GM12865 (cell line): Measurements from ENCODE around the gene UBA7.

ENCODE experiments used
- DNase-seq: peaks from one replicate; pipeline ENCODE4 v3.0.0; 2010; ENCODE audit warnings: low read depth
- H3K4me3 ChIP-seq: 2 replicates; pipeline ENCODE4 v1.5.1; 2011; ENCODE audit warnings: mild to moderate bottlenecking, low read depth, low read length, control low read depth
- CTCF ChIP-seq: IDR thresholded peaks from 2 replicates; pipeline ENCODE4 v1.5.1; 2011; ENCODE audit warnings: low read length, control low read depth, low read depth, inconsistent platforms; ENCODE audit not compliant: insufficient read depth; ENCODE audit errors: missing control alignments

UBA7 gene

GRCh38 chr3:49769286-49769915, 44.4 kb downstream of the UBA7 start:
- DNase-seq, result no peak
- no peak overlapping the region for H3K4me3 ChIP-seq
- TF ChIP-seq CTCF, result no peak

GRCh38 chr3:49763981-49764380, 49.8 kb downstream of the UBA7 start:
- no peak overlapping the region for H3K4me3 ChIP-seq
- no peak for TF ChIP-seq CTCF

DNA sequence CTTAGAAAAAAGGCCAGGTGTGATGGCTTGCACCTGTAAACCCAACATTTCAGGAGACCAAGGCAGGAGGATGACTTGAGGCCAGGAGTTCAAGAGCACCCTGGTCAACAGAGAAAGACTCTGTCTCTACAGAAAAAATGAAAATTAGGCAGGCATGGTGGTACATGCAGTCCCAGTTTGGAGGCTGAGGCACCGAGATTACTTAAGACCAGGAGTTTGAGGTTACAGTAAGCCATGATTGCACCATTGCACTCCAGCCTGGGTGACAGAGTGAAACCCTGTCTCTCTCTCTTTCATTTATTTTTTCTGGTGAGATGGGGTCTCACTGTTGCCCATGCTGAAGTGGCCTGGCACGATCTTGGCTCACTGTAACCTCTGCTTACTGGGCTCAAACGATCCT, 52.1 kb downstream of the UBA7 start:
- TF ChIP-seq CTCF, result no peak
- no peak overlapping the region for H3K4me3 ChIP-seq
- no peak for DNase-seq

More at GRCh38 chr3:49763981-49764380, 49.8 kb downstream of the UBA7 start:
- no peak for DNase-seq

- TF ChIP-seq CTCF, result no peak
- no peak overlapping the region for H3K4me3 ChIP-seq
- DNase-seq, result no peak
These were observed 54.5 kb downstream of the UBA7 start for GRCh38 chr3:49759226-49759625.

DNA sequence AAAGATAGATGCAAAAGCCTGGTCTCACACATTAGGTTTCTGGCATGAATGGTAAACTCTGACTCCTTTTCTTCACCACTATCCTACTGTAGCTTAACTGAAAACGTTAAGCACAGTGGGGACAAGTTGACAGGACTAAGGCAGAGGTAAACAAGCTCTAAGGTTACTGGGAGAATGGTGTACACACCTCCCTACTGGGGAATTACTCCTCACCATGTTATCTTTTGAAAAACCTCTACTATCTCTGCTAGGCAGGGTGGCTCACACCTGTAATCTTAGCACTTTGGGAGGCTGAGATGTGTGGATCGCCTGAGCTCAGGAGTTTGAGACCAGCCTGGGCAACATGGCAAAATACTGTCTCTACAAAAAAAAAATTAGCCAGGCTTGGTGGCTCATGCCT, 56.6 kb downstream of the UBA7 start:
- no peak overlapping the region for H3K4me3 ChIP-seq
- no peak for DNase-seq
- TF ChIP-seq CTCF, result no peak

DNA sequence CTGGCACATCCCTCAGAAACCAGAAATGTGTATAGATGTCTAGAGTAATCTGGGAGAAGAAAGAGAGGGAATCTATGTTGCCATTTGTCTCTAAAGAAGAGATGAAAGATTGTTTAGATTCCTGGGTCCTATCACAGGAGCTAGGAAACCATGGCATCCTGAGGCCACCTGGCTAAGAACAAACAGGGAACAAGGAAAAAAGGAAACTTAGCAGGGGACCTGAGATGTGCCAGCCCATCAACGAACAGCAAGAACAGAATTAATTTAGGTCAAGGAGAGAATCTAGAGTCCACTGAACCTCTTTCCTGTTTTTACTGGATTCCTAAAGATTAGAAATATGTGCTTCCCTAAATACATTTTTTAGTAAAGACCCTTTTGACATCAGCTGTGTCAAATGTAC, 57.7 kb downstream of the UBA7 start:
- DNase-seq, result no peak
- TF ChIP-seq CTCF, result no peak
- H3K4me3 ChIP-seq, result no peak overlapping the region
